GM23338 (cell line): ENCODE data around the gene RBPMS2. TPM values are rescaled to one million over a fixed set of nuclear protein-coding genes. Genes with fewer than 3 reads are reported as not detected.

Source experiments
- ATAC-seq: fragments of 200-7000 bp; cut with Tn5 transposase; 3 replicates; pipeline ENCODE4 v1.9.1; 2020
- DNase-seq: peaks from one replicate; pipeline ENCODE4 v3.0.0-alpha.2; 2015; ENCODE audit warnings: low spot score
- H2AFZ ChIP-seq: fragments of 200-600 bp; sonication (generic); 2 replicates; pipeline ENCODE4 v1.8.0; 2016; ENCODE audit warnings: antibody characterized with exemption, mild to moderate bottlenecking, moderate library complexity
- H3F3A ChIP-seq: fragments of 200-600 bp; sonication (generic); replicated peaks from 2 replicates; pipeline ENCODE4 v1.8.0; 2017; ENCODE audit warnings: antibody characterized with exemption, mixed run types, low read depth
- H3K27ac ChIP-seq: fragments of 200-600 bp; sonication (generic); 2 replicates; pipeline ENCODE4 v1.6.1; 2016; ENCODE audit warnings: low read depth
- H3K27me3 ChIP-seq: fragments of 200-600 bp; sonication (generic); 2 replicates; pipeline ENCODE4 v1.8.0; 2016; ENCODE audit warnings: mild to moderate bottlenecking, mixed run types, moderate library complexity; ENCODE audit not compliant: insufficient read depth
- H3K36me3 ChIP-seq: fragments of 200-600 bp; sonication (generic); 2 replicates; pipeline ENCODE4 v1.8.0; 2016; ENCODE audit warnings: mild to moderate bottlenecking; ENCODE audit not compliant: insufficient read depth
- H3K4me1 ChIP-seq: fragments of 200-600 bp; sonication (generic); 2 replicates; pipeline ENCODE4 v1.8.0; 2016; ENCODE audit warnings: mild to moderate bottlenecking, moderate library complexity; ENCODE audit not compliant: insufficient read depth
- H3K4me2 ChIP-seq: fragments of 200-600 bp; sonication (generic); 2 replicates; pipeline ENCODE4 v1.7.1; 2017; ENCODE audit warnings: mixed run types
- H3K4me3 ChIP-seq: fragments of 200-600 bp; sonication (generic); 2 replicates; pipeline ENCODE4 v1.6.1; 2016; ENCODE audit warnings: mixed run types
- H3K79me2 ChIP-seq: fragments of 200-600 bp; sonication (generic); replicated peaks from 2 replicates; pipeline ENCODE4 v1.8.0; 2017; ENCODE audit warnings: mild to moderate bottlenecking; ENCODE audit not compliant: insufficient read depth
- H3K9me2 ChIP-seq: fragments of 200-600 bp; sonication (generic); 2 replicates; pipeline ENCODE4 v1.8.0; 2017; ENCODE audit not compliant: insufficient read depth
- H4K20me1 ChIP-seq: fragments of 200-600 bp; sonication (generic); replicated peaks from 2 replicates; pipeline ENCODE4 v1.8.0; 2017; ENCODE audit warnings: mild to moderate bottlenecking; ENCODE audit not compliant: insufficient read depth
- H3K27ac Mint-ChIP-seq: 2 replicates; pipeline ENCODE4 v1.8.0; 2020; ENCODE audit warnings: inconsistent platforms, mild to moderate bottlenecking, moderate library complexity, mixed read lengths
- H3K27me3 Mint-ChIP-seq: 3 replicates; pipeline ENCODE4 v1.8.0; 2022; ENCODE audit warnings: low read depth, mild to moderate bottlenecking, moderate library complexity, mixed read lengths, inconsistent platforms; ENCODE audit not compliant: insufficient read depth, poor library complexity
- H3K36me3 Mint-ChIP-seq: 3 replicates; pipeline ENCODE4 v1.8.0; 2021; ENCODE audit warnings: low read depth, mild to moderate bottlenecking, inconsistent platforms, moderate library complexity, mixed read lengths
- H3K4me1 Mint-ChIP-seq: 3 replicates; pipeline ENCODE4 v1.8.0; 2020; ENCODE audit warnings: mild to moderate bottlenecking, inconsistent platforms, mixed read lengths
- H3K4me3 Mint-ChIP-seq: 3 replicates; pipeline ENCODE4 v1.8.0; 2021; ENCODE audit warnings: moderate library complexity, mild to moderate bottlenecking, inconsistent platforms, mixed read lengths
- H3K9me3 Mint-ChIP-seq: 3 replicates; pipeline ENCODE4 v1.8.0; 2020; ENCODE audit warnings: moderate library complexity, mild to moderate bottlenecking, inconsistent platforms, mixed read lengths
- CREB1 ChIP-seq: fragments of 250-450 bp; sonication (Bioruptor Pico); IDR thresholded peaks from 2 replicates; pipeline ENCODE4 v1.5.0; 2020; ENCODE audit warnings: low read depth, mild to moderate bottlenecking, moderate library complexity
- EZH2phosphoT487 ChIP-seq: fragments of 200-600 bp; sonication (generic); IDR thresholded peaks from one replicate; pipeline ENCODE4 v1.8.1; 2018; ENCODE audit warnings: antibody characterized with exemption; ENCODE audit not compliant: unreplicated experiment
- JUNB ChIP-seq: IDR thresholded peaks from one replicate; pipeline ENCODE4 v1.6.1; 2016; ENCODE audit warnings: antibody characterized with exemption; ENCODE audit not compliant: unreplicated experiment
- NANOG ChIP-seq: IDR thresholded peaks from 2 replicates; pipeline ENCODE4 v1.6.1; 2016; ENCODE audit warnings: antibody characterized with exemption, borderline replicate concordance
- polyA plus RNA-seq: library from polyadenylated mRNA; unstranded; fragments of >200 nt; fragmentation: Nextera tagmentation; extraction: Ambion mirVana; gene quantifications from 2 replicates; pipeline ENCODE4 v1.2.1, GENCODE V29; 2016
- total RNA-seq: library from RNA; depleted of rRNA; stranded (reverse); fragments of >200 nt; shearing (Covaris generic); gene quantifications from 2 replicates; pipeline ENCODE4 v1.2.3, GENCODE V29; 2014
- TF ChIP-seq, protein P1 (sequence below): fragments of 250-450 bp; sonication (Bioruptor Pico); IDR thresholded peaks from 2 replicates; pipeline ENCODE4 v1.5.0; 2020; ENCODE audit warnings: mild to moderate bottlenecking, moderate library complexity

The RBPMS2 gene
- total and polyA plus RNA-seq, 2 experiments from 2014 or later: 53.3 to 171 TPM

DNA sequence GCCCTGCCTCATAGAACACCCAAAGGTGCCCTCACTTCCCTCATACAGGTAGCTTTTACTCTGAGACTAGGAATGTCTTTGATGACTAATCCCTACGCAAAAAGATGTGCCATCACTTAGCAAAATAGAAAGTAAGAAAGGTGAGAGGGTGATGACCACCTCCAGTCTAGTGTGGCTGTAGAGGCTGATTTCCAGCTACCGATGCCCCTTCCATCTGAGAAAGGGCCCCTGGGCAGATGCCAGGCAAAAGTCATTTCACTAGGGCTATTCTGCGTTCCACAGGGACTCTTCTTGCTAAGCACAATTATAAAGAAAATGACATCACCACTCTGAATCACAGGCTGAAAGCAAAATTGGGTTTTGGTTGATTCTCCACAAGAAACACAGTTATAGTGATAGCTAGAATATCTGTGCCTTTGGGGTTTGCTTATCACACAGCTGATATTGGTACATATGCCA, 77.4 kb downstream of the RBPMS2 start (continued):
- TF ChIP-seq, protein P1, sequence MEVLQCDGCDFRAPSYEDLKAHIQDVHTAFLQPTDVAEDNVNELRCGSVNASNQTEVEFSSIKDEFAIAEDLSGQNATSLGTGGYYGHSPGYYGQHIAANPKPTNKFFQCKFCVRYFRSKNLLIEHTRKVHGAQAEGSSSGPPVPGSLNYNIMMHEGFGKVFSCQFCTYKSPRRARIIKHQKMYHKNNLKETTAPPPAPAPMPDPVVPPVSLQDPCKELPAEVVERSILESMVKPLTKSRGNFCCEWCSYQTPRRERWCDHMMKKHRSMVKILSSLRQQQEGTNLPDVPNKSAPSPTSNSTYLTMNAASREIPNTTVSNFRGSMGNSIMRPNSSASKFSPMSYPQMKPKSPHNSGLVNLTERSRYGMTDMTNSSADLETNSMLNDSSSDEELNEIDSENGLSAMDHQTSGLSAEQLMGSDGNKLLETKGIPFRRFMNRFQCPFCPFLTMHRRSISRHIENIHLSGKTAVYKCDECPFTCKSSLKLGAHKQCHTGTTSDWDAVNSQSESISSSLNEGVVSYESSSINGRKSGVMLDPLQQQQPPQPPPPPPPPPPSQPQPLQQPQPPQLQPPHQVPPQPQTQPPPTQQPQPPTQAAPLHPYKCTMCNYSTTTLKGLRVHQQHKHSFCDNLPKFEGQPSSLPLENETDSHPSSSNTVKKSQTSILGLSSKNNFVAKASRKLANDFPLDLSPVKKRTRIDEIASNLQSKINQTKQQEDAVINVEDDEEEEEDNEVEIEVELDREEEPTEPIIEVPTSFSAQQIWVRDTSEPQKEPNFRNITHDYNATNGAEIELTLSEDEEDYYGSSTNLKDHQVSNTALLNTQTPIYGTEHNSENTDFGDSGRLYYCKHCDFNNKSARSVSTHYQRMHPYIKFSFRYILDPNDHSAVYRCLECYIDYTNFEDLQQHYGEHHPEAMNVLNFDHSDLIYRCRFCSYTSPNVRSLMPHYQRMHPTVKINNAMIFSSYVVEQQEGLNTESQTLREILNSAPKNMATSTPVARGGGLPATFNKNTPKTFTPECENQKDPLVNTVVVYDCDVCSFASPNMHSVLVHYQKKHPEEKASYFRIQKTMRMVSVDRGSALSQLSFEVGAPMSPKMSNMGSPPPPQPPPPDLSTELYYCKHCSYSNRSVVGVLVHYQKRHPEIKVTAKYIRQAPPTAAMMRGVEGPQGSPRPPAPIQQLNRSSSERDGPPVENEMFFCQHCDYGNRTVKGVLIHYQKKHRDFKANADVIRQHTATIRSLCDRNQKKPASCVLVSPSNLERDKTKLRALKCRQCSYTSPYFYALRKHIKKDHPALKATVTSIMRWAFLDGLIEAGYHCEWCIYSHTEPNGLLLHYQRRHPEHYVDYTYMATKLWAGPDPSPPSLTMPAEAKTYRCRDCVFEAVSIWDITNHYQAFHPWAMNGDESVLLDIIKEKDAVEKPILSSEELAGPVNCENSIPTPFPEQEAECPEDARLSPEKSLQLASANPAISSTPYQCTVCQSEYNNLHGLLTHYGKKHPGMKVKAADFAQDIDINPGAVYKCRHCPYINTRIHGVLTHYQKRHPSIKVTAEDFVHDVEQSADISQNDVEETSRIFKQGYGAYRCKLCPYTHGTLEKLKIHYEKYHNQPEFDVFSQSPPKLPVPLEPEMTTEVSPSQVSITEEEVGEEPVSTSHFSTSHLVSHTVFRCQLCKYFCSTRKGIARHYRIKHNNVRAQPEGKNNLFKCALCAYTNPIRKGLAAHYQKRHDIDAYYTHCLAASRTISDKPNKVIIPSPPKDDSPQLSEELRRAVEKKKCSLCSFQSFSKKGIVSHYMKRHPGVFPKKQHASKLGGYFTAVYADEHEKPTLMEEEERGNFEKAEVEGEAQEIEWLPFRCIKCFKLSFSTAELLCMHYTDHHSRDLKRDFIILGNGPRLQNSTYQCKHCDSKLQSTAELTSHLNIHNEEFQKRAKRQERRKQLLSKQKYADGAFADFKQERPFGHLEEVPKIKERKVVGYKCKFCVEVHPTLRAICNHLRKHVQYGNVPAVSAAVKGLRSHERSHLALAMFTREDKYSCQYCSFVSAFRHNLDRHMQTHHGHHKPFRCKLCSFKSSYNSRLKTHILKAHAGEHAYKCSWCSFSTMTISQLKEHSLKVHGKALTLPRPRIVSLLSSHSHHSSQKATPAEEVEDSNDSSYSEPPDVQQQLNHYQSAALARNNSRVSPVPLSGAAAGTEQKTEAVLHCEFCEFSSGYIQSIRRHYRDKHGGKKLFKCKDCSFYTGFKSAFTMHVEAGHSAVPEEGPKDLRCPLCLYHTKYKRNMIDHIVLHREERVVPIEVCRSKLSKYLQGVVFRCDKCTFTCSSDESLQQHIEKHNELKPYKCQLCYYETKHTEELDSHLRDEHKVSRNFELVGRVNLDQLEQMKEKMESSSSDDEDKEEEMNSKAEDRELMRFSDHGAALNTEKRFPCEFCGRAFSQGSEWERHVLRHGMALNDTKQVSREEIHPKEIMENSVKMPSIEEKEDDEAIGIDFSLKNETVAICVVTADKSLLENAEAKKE: no peak
- TF ChIP-seq EZH2phosphoT487: no peak

DNA sequence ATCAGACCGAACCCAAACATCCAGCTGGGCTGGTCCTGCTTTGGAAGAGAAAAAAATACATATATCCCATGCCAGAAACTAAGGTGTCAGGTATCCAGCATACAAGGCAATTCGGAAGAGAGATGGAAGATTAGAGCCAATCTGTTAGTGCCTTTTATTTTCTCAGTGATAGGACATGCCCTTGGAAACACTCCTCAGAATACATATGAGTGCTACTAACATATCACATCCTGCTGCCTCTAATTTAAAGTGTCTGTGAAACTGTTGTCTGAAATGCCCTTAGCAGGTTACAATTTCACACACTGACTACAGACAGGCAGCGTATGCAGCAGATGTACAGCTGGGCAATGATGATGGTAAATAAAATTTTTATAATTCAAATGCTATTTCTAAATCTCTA, 78.9 kb downstream of the RBPMS2 start:
- Histone ChIP-seq H4K20me1 (peaks cover 76% of the 10 kb centered on the region), H3K79me2 (peaks cover 95% of the 10 kb centered on the region), H3K9me2 (no peaks in the 10 kb centered on the region), H3K4me1 (peaks cover 47% of the 10 kb centered on the region), H3K36me3 (peaks cover 45% of the 10 kb centered on the region), H3K27me3 (no peaks in the 10 kb centered on the region), H3K4me3 (0 out of 2 replicates have a peak overlapping the region, but pooled peaks have one; percentile 74), H3K27ac (peak overlapping the region; percentile 33), H3K4me2 (peak overlapping the region; percentile 94; the same call in 1 of the 2 replicates), H3F3A (peaks cover 55% of the 10 kb centered on the region), H2AFZ (no peak overlapping the region)
- Mint-ChIP-seq H3K27ac (peak overlapping the region; percentile 46), H3K27me3 (peaks cover 19% of the 10 kb centered on the region), H3K4me1 (peaks cover 77% of the 10 kb centered on the region), H3K36me3 (peaks cover 86% of the 10 kb centered on the region), H3K9me3 (no peaks in the 10 kb centered on the region), H3K4me3 (peak overlapping the region; percentile 44; the same call in 2 of the 3 replicates)
- no peak for ATAC-seq
- no peak for DNase-seq
- TF ChIP-seq NANOG (no peak), EZH2phosphoT487 (no peak), JUNB (no peak), CREB1 (CRISPR knock-in tag) (no peak)
